NK-92 (cell line): ENCODE results near the gene DESI1.
"Not testable (repeated sequence)": the region's sequence is repeated elsewhere in the genome, so short reads cannot be mapped to it uniquely, and the experiment has no call there.

Experiments used
- DNase-seq: peaks from one replicate; lab custom pipeline; 2025; ENCODE audit not compliant: unreplicated experiment; lab: John Stamatoyannopoulos, UW

Gene DESI1

GRCh38 chr22:41620589-41621098 is at the start of gene DESI1:
TSS of gene DESI1 (minus strand) at chr22:41621043. CDS start at chr22:41620839, 204 bp downstream.
- DNase-seq = no peak

DNA sequence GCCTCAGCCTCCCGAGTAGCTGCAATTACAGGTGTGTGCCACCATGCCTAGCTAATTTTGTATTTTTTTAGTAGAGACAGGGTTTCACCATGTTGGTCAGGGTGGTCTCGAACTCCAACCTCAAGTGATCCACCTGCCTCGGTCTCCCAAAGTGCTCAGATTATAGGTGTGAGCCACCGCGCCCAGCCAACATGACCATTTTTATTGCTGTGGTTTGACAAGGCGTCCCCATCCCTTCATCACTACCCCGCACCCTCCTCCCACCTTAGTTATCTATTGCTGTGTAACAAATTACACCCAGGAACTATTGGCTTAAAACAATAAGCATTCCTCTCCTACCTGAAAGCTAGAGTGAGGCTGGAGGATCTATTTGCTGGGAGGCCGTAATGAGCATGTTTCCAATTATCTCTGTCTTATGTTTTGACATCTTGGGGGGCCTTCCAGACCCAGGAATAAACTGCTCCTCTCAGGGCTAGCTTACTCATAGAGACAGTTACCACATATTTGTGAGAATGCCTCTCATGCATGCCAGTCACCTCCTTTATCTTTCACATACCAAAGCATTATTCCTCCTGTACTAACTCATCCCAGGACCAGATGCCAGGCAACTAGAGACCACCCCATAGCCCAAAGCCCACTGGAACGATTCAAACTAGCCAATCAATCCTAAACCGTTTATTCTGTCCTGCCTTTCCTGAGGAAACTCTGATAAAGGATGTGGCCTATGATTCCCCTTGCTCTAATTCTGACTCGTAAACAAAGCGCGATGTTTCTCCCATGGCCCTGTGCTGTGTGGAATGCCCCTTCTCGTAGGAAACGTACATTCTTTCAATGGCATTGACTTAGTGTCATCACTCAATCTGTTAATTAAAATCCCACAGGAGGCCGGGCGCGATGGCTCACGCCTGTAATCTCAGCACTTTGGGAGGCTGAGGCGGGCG is 48.4 kb upstream of the DESI1 start:
- DNase-seq = no peak

DNA sequence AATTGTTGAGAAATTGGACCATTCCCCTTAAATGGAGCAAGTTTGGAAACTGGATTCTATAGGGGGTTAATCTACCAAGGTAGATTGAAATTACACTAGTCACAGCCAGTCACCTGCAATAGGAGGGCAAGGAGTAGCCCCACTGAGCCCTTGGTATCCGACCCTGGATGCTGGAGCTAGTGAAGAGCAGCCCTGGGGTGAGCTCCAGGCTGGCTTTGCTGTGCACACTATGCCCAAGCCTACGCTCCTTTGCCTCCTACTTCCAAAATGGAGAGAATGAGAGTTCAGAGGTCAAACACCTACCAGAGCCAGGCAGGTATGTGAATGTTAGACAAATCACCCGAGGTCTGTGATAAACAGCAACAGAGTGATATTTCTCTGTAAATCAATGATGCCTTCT is 44.1 kb upstream of the DESI1 start:
- DNase-seq = no peak

DNA sequence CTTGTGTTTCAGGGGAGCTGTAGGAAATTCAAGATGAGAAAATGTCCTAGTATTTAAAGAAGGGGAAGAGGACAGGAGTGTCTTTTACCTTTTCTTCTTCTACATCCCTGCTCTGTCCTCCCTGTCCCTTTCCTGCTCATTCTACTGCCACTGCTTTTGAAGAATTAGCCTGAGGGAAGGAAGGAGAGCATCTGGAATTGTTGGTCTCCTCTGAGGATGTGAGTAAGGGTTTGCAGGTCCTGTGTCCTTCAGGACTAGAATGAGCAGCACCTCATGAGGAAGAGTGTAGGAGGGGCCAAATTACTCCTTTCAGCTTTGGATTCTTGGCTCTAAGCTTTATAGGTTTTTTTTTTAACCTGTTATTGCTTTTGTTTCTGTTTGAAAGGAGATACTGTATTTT is 43.6 kb upstream of the DESI1 start:
- no peak for DNase-seq

GRCh38 chr22:41663594-41663993 is 42.8 kb upstream of the DESI1 start:
- not testable (repeated sequence) for DNase-seq

- DNase-seq = no peak
These were observed 40.9 kb upstream of the DESI1 start for GRCh38 chr22:41661713-41662112.

GRCh38 chr22:41661088-41661487 is 40.2 kb upstream of the DESI1 start:
- no peak for DNase-seq

DNA sequence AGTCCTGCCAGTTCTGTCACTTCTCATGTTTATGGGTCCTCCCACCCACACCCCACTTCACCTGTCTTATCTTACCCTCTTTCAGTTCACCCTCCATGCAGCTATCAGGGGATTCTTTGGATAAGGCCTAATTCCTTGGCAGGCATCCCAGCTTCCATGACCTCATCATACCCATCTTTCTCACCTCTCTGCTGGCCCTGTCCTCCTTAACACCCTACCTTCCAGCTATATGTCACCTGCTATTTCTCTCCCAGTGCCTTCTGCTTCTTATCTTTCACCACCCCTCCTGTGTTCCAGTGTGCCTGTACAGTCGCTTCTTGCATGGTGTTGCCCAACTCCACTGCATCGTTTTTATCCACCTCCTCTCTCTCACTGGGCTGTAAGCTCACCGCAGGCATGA is 39.6 kb upstream of the DESI1 start:
- DNase-seq = no peak

- no peak for DNase-seq
These were observed 39.1 kb upstream of the DESI1 start for GRCh38 chr22:41659941-41660340.

DNA sequence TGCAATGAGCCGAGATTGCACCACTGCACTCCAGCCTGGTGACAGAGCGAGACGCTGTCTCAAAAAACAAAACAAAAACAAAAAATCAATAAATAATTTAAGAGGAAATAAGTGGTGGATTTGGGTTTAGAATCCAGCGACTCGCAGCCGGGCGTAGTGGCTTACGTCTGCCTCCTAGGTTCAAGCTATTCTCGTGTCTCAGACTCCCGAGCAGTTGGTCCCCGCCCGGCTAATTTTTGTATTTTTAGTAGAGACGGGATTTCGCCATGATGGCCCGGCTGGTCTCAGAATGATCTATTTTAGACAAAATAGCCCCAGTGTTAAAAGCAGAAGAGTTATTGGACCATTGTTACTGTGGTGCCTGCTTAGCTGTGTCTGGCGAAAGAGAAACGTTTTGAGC is 38.0 kb upstream of the DESI1 start:
- DNase-seq = no peak

- DNase-seq = no peak
These were observed 36.9 kb upstream of the DESI1 start for GRCh38 chr22:41657709-41658108.

- no peak for DNase-seq
These were observed 35.7 kb upstream of the DESI1 start for GRCh38 chr22:41656556-41656955.

- no peak for DNase-seq
These were observed 33.5 kb upstream of the DESI1 start for GRCh38 chr22:41654322-41654721.

- DNase-seq = no peak
These were observed 30.0 kb upstream of the DESI1 start for GRCh38 chr22:41650821-41651220.

- DNase-seq = no peak
These were observed 29.4 kb upstream of the DESI1 start for GRCh38 chr22:41650229-41650628.

DNA sequence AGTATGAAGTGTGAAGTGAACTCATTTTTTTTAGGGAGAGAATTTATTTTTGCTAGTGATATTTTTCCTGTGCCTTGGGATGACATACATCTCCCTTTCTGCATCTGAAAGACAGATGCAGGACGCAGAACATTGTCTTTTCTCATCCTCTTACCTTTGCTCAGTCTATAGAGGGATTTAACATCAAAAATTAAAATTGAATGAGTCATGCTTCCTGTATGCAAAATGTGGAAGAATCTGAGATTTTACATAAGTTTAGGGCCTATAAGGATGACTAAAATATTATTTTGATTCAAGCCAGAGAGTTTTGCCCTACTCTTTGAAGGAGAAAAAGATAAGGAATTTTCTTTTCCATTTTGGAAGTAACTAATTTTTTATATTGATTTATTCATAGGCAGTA is 27.6 kb upstream of the DESI1 start:
- no peak for DNase-seq

DNA sequence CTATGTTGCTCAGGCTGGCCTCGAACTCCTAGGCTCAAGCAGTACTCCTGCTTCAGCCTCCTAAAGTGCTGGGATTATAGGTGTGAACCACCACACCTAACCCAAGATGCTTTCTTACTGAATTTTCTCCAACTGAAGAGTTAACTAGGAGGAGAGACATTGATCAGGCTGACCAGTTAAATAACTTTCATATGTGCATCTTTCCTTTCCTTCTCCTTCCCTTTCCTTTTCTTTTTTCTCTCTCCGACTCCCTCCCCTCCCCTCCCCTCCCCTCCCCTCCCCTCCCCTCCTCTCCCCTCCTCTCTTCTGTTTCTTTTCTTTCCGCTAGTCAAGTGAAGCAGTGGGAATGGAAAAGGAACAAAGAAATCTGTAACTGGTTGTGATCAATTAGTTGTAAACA is 26.9 kb upstream of the DESI1 start:
- DNase-seq = no peak

- DNase-seq = no peak
These were observed 21.7 kb upstream of the DESI1 start for GRCh38 chr22:41642331-41643110.

DNA sequence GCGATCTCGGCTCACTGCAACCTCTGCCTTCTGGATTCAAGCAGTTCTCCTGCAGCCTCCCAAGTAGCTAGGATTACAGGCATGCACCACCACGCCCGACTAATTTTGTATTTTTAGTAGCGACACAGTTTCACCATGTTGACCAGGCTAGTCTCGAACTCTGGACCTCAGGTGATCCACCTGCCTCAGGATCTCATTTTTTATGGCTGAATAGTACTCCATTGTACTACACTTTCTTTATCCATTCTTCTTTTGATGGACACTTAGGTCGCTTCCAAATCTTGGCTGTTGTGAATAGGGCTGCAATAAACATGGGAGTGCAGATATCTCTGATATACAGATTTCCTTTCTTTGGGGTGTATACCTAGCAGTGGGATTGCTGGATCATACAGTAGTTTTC is 21.0 kb upstream of the DESI1 start:
- no peak for DNase-seq

DNA sequence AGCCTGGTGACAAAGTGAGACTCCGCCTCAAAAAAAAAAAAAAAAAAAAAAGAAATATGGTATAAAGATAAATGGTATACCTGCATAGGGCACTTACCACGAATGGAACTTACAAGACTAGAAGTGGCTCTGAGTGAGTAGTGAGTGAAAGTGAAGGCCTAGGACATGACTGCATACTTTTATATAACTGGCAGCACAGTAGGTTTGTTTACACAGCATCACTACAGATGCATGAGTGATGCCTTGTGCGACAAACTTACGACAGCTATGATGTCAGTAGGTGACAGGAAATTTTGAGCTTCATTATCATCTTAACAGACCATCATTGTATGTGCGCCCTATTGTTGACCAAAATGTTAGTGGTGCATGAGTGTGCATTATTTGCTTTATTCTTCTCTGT is 17.9 kb upstream of the DESI1 start:
- DNase-seq = no peak

DNA sequence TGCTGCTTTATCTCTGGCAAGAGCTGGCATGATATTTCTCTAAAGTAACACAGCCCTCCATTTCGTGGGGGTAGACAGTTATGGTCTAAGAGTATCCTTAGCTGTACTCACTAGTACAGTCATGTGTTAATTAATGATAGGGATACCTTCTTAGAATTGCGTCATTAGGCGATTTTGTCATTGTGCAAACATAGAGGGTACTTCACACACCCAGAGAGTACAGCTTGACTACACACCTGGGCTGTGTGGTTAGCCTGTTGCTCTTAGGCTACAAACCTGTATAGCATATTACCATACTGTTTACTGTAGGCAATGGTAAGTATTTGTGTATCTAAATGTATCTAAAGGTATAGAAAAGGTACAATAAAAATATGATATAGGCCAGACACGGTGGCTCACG is 17.3 kb upstream of the DESI1 start:
- DNase-seq = no peak

GRCh38 chr22:41637623-41638022 is 16.8 kb upstream of the DESI1 start:
- not testable (repeated sequence) for DNase-seq
